WTC11 (cell line): Measurements from ENCODE around the gene COL5A1.

Source experiments
- CTCF ChIP-seq: fragments of 200-600 bp; IDR thresholded peaks from 2 replicates; pipeline ENCODE4 v1.8.0; 2022; ENCODE audit warnings: antibody characterized with exemption
- HMGXB4 ChIP-seq: sonication (generic); formaldehyde crosslinking; IDR thresholded peaks from 2 replicates; pipeline ENCODE4 v1.8.1; 2023; ENCODE audit warnings: mild to moderate bottlenecking, moderate library complexity, missing genetic modification reagents
- MLX ChIP-seq: sonication (generic); formaldehyde crosslinking; IDR thresholded peaks from 2 replicates; pipeline ENCODE4 v1.8.1; 2023; ENCODE audit warnings: mild to moderate bottlenecking, missing genetic modification reagents, moderate library complexity
- ZNF232 ChIP-seq: sonication (generic); formaldehyde crosslinking; IDR thresholded peaks from 2 replicates; pipeline ENCODE4 v1.8.0; 2022; ENCODE audit warnings: mild to moderate bottlenecking, missing genetic modification reagents
- TF ChIP-seq, protein P1 (sequence below): sonication (generic); formaldehyde crosslinking; IDR thresholded peaks from 2 replicates; pipeline ENCODE4 v1.8.0; 2022; ENCODE audit warnings: mild to moderate bottlenecking, missing genetic modification reagents

GRCh38 chr9:134600371-134600770 lies 41.2 kb upstream of the COL5A1 start:
- no peak for TF ChIP-seq MLX
- TF ChIP-seq, protein P1, sequence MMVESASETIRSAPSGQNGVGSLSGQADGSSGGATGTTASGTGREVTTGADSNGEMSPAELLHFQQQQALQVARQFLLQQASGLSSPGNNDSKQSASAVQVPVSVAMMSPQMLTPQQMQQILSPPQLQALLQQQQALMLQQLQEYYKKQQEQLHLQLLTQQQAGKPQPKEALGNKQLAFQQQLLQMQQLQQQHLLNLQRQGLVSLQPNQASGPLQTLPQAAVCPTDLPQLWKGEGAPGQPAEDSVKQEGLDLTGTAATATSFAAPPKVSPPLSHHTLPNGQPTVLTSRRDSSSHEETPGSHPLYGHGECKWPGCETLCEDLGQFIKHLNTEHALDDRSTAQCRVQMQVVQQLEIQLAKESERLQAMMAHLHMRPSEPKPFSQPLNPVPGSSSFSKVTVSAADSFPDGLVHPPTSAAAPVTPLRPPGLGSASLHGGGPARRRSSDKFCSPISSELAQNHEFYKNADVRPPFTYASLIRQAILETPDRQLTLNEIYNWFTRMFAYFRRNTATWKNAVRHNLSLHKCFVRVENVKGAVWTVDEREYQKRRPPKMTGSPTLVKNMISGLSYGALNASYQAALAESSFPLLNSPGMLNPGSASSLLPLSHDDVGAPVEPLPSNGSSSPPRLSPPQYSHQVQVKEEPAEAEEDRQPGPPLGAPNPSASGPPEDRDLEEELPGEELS: no peak
- no peak for TF ChIP-seq CTCF
- TF ChIP-seq HMGXB4: no peak
- no peak for TF ChIP-seq ZNF232 (CRISPR knock-in tag)
